C1 segment of cervical spinal cord (tissue), 14 donors: ENCODE data around the gene MED4.

Source experiments
- DNase-seq, 14 donors: peaks; one replicate each; lab custom pipeline; 2025; lab: John Stamatoyannopoulos, UW

MED4 gene

DNA sequence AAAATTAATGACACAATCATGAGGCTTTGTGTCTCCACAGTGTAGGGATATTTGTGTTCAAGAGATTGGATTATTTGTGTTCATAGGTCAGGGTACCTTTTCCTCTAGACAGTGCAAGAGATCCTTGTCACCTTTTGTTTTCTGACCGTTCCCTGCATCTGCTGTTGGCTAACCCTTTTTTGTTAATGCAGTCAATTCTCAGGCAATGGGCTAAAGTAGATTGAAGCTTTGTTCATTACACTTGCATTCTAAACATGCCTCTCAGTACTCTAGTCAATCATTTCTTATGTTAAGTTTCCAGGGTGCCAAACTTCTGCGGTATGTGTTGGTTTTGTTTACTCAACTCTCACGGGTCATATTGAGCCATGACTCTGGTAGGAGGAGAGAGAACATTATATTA lies 1.8 kb upstream of the MED4 start:
- DNase-seq, result no peak

- DNase-seq, result peak in 4 of 14 donors; percentile 13 to 45 (median 29)
Observed at GRCh38 chr13:48094404-48094780, 512 bp downstream of the MED4 start.

GRCh38 chr13:48093588-48093987 lies 1.3 kb downstream of the MED4 start:
- no peak for DNase-seq

- no peak for DNase-seq
Observed at GRCh38 chr13:48086272-48086671, 8.6 kb downstream of the MED4 start.

- no peak for DNase-seq
Observed at GRCh38 chr13:48081739-48082138, 13.2 kb downstream of the MED4 start.

DNA sequence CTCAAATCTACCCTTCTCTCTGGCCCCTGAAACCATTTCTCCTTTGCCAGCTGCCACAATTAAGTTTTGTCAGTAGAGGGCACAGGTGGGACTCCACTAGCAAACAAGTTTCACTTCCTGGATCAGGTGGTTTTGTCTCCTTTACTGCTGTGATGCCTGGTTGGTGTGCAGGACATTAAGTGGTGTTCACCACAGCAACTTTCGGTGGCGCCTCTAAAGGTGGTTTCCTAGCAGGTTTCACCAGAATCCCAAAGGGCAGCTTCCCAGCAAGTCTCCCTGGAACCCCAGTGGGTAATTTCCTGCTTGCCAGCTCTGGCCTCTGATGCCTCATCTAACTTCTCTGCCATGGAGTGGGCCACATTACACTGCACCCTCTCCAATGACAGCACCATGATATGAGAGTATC lies 16.6 kb downstream of the MED4 start:
- DNase-seq, result no peak

DNA sequence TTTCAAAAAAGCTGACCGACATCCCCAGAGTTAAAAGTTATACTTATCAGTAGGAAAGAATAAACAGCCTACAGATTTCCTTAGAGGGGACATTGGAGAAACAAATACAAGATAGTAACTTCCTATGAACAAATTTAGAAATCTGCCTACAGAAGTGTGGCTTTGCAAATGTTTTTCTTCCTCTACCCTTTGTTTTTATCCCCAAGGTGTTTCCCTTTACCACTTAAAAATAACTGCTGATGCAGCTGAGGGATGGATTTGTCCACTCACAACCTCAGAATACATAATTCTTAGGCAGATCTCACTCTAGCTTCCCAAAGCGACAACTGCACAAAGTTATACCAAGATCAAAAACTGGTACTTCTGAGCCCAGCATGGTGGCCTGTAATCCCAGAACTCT lies 20.9 kb downstream of the MED4 start:
- DNase-seq, result no peak

DNA sequence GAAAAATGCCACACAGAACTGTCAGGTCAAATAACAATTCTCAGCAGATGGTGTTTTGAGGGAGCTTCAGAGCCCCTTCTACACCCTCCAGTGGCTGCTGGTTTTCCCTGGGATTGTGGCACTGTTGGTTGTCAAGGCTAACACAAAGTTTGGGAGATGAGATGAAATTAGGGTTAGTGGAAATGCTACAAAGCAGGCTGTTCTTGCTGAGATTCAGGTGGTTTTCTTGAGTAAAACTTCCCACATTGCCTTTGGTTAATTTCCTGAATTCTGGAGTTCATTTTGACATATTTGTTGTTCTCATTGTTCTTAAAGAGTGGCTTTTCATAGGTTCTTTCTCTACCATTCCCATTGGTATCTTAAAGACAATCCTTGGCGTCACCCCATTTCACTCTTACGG lies 22.1 kb downstream of the MED4 start:
- no peak for DNase-seq

- DNase-seq, result no peak
Observed at GRCh38 chr13:48072304-48072703, 22.6 kb downstream of the MED4 start.

GRCh38 chr13:48070942-48071341 lies 24.0 kb downstream of the MED4 start:
- DNase-seq, result no peak

- DNase-seq, result no peak
Observed at GRCh38 chr13:48069573-48069972, 25.3 kb downstream of the MED4 start.

DNA sequence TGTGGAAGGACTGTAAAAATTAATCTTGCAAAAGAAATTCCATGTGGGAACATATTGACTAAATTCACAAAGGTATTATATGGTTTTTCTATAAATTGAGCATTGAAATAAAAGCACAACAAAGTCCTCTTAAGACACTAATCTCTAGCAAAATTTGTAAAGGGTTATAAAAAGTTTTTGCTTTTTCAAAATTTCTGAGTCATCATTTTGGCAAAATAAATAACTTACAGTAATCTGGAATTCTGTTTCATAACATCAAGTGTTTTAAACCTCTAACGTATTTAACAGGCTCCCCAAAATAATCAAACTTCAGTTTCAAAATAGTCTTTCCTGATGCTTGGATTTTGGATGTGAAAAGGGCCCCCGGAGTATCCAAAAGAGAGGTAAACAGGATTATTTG lies 26.0 kb downstream of the MED4 start:
- DNase-seq, result no peak

DNA sequence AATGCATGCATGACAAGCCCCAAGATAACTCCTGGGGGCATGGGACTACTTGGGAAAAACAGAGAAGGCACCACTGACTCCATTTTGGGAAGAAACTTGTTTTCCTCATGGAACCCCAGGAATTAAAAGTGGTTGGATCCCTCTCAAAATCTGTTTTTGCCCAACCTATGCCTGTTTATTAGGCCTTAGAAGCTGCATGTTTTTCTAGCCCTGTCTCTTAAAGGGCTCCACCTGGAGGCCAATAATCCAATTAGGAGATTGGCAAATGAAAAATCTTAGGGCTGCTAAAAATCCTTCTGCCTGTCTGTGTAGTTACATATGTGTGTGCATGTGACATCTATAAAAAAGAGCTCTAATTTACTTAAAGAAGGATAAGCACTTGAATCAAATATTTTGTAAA lies 26.9 kb downstream of the MED4 start:
- no peak for DNase-seq

DNA sequence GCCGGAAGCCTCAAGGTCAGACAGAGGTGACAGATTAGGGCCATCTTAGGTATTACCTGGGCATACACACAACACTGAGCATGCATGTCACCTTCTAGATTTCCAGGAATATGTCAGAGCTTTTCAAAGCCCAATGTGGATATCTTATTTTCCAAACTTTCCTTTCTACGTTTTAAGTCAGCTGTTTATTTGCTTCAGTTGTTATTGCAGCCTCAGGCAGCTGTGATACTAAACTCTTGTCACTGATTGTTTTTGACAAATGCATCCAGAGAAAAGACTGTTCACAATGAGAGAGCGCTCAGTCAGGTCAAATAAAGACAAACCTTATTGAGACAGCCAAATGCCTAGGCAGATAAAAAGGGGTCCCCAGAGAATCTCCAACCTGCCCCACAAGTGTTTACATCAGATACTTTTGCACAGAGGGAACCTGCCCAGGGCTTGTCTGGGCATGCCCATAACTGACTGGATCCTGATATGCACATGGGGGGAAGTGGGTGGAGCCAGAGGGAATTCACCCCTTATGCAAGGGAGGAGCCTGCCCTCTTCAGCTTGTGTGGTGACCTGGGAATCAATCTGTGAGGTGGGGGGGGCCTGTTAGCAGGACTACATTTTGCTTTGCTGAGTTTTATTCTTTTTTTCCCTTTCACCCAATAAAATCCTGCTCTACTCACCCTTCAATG lies 28.5 kb downstream of the MED4 start:
- DNase-seq, result no peak

- peak in 1 of 14 donors; percentile 3 for DNase-seq
Observed at GRCh38 chr13:48059951-48060350, 35.0 kb downstream of the MED4 start.

DNA sequence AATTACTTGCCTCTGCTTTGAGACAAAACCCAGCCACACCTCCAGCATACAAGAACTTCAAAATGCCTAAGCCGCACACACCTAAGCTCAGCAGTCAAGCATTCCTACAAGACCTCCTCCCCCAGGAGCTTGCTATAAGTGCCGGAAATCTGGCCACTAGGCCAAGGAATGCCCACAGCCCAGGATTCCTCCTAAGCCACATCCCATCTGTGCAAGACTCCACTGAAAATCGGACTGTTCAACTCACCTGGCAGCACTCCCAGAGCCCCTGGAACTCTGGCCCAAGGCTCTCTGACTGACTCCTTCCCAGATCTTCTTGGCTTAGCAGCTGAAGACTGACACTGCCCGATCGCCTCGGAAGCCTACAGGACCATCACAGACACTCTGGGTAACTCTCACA lies 36.4 kb downstream of the MED4 start:
- peak in 3 of 14 donors; percentile 2 to 66 (median 4) for DNase-seq

DNA sequence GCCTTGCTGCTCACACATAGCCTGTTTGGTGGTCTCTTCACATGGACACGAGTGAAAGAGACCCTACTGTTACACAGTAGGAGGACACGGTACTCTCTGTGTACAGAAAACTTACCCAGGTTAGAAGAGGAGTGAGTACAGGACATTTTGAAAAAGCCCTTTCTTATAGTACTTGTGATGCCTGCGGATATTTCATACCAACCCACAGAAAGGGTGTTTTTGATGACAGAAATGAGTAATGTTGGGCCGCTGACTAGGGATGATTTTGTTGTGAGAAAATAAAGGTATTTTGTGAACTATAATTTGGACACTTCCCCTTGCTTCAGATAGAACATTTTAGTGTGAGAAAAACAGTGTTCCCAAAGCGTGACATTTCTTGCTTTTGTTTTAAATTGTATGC lies 39.2 kb downstream of the MED4 start:
- no peak for DNase-seq

DNA sequence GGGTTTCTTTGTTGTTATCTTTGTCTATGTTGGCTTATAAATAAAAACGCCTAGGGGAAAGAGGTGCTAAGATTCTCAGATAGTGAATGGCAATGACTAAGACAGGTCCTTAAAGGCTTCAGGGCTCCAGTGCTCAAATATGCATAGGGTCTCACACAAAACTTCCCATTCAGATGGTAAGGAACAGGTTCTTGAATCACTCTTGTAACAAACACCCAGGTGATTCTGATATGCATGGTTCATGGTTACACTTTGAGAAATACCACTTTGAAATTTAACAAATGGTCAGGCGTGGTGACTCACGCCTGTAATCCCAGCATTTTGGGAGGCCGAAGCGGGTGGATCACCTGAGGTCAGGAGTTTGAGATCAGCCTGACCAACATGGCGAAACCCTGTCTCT lies 40.3 kb downstream of the MED4 start:
- DNase-seq, result no peak

DNA sequence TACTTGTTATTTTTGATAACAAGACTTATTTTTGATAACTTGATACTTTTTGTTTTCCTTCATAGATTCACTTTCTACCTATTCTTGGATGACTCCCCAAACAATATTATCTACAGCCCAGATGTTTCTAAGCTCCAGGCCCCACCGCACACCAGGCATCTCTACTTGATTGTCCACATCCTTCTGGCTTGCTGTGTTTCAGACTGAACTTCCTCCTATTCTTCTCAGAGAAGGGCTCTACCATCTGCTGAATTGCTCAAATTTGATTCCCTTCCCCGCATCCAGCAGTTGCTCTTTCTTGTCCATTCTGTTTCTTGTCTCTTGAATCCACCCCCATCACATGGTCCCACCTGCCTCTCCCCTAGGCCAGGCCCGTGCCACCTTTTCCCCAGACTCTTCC lies 44.4 kb downstream of the MED4 start:
- no peak for DNase-seq

- no peak for DNase-seq
Observed at GRCh38 chr13:48043789-48044503, 51.0 kb downstream of the MED4 start.

- no peak for DNase-seq
Observed at GRCh38 chr13:48042894-48043293, 52.0 kb downstream of the MED4 start.

- no peak for DNase-seq
Observed at GRCh38 chr13:48040896-48041295, 54.0 kb downstream of the MED4 start.

DNA sequence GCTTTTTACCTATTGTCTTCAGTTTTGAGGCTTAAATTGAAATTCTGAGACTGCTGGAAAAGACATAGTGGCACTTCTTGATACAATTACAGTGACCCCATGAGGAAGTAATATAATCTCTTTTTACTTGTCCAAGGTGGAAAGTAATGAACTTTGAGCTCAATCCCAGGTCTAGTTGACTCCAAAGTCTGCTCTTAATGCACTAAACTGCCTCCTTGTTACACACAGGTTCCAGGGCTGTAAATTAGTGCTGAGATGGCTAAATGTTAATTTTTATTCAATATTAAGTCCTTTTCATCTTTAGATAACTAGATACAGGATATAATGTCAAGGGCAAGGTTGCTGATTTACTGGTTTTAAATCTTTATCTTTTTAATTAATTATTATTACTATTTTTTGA lies 54.9 kb downstream of the MED4 start:
- no peak for DNase-seq

GRCh38 chr13:48038761-48039160 lies 56.1 kb downstream of the MED4 start:
- DNase-seq, result peak in 1 of 14 donors; percentile 2
